GM23338 (cell line): ENCODE measurements around the gene GSTK1.

Experiments
- CTCF ChIP-seq, 2 experiments: fragments of 200-600 bp in 1 of 2; sonication (generic) in 1 of 2; conservative IDR thresholded peaks; 2 replicates each; pipeline versions ENCODE4 v1.5.1 to v1.6.1; 2016 to 2017; ENCODE audit warnings: antibody characterized with exemption in 2 of 2, low read depth in 2 of 2, mild to moderate bottlenecking in 2 of 2, moderate library complexity in 1 of 2
- ETS1 ChIP-seq: IDR thresholded peaks from 2 replicates; pipeline ENCODE4 v1.6.1; 2016; ENCODE audit warnings: antibody characterized with exemption
- EZH2 ChIP-seq: fragments of 200-600 bp; sonication (generic); IDR thresholded peaks from one replicate; pipeline ENCODE4 v1.8.0; 2017; ENCODE audit warnings: antibody characterized with exemption, mild to moderate bottlenecking, low read depth; ENCODE audit not compliant: unreplicated experiment
- EZH2phosphoT487 ChIP-seq: fragments of 200-600 bp; sonication (generic); IDR thresholded peaks from one replicate; pipeline ENCODE4 v1.8.1; 2018; ENCODE audit warnings: antibody characterized with exemption; ENCODE audit not compliant: unreplicated experiment
- NANOG ChIP-seq: IDR thresholded peaks from 2 replicates; pipeline ENCODE4 v1.6.1; 2016; ENCODE audit warnings: antibody characterized with exemption, borderline replicate concordance
- POLR2AphosphoS5 ChIP-seq: IDR thresholded peaks from 2 replicates; pipeline ENCODE4 v1.6.1; 2016; ENCODE audit warnings: antibody characterized with exemption, low read depth
- REST ChIP-seq: IDR thresholded peaks from one replicate; pipeline ENCODE4 v1.6.1; 2018; ENCODE audit warnings: antibody characterized with exemption; ENCODE audit not compliant: unreplicated experiment

GRCh38 chr7:143280160-143280559, 16.9 kb downstream of the GSTK1 start:
- TF ChIP-seq EZH2phosphoT487 (no peak), CTCF (conservative IDR thresholded peaks at IDR 0.05; ENCODE audit: low read depth in 2 of 2) (no peak), POLR2AphosphoS5 (no peak), EZH2 (no peak), ETS1 (no peak), NANOG (no peak), REST (no peak)
